Activated CD8-positive, alpha-beta memory T cell treated with anti-CD3 and anti-CD28 coated beads for 4 hours (primary cell): ENCODE measurements around the gene PHC2.

ENCODE experiments used
- DNase-seq, 2 donors: peaks; one replicate each; pipeline ENCODE4 v3.0.0-alpha.2; 2020; ENCODE audit warnings: low read depth in 2 of 2

Gene PHC2

DNA sequence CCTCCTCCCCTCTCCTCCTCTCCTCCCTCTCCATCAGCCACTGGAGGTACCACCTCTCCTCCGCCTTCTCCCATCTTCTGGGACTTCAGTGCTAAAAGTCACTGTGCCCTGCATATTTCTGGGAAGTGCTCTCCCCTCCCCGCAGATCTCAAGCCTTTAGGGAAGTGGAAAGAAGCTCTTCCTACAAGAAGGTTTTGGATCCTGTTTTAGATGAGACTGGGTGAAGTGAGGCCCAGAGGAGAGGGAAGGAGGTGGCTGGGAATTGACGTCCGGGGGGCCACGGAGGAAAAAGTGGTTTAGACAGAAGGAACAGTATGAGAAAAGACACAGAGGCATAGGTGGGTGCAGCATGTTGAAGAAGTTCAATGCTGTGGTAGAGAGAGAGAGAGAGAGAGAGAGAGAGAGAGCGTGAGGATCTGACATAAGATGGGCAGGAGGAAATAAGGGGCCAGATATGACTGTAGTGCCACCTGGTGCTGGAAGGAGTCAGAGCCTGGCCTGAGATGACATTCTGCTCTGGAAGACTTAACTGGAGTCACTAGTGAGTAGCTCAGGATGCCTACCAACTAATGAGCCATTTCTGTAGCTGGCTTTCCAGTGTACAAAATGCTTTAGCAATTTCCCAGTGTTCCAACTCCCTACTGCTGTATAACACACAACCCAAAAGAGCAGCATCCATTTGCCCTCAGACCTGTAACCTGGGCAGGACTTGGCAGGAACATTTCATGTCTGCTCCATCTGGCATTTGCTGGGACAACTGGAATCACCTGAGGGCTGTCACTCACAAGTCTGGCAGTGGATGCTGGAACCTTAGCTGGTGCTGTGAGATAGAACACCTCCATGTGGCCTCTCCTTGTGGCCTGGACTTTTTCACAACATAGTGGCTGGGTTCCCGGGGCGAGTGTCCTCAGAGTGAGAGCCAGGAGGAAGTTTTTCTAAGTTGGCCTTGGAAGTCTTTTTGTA is 24.9 kb upstream of the PHC2 start:
- DNase-seq, result no peak

DNA sequence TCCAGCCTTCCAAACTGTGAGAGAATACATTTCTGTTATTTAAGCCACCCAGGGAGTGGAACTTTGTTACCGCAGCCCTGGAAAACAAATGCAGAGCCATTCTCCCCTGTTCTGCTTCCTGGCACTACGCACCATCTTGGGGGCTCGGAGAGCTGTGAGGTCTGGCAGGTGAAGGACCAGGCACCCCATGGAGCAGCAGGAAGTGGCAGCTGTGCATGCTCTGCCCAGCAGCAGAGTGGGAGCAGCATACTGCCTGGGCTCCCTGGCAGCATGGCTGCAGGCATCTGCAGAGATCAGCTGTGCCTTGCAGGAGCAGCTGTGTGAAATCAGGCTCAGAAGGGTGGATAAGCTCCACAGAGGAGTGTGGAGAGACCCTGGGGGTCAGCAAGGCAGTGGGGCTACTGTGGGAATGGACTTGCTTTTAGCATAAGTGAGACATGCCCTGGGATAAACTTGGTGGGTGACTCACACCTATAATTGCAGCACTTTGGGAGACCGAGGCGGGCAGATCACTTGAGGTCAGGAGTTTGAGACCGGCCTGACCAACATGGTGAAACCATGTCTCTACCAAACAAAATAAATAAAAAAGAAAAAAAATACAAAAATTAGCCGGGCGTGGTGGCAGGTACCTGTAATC is 23.9 kb upstream of the PHC2 start:
- no peak for DNase-seq

DNA sequence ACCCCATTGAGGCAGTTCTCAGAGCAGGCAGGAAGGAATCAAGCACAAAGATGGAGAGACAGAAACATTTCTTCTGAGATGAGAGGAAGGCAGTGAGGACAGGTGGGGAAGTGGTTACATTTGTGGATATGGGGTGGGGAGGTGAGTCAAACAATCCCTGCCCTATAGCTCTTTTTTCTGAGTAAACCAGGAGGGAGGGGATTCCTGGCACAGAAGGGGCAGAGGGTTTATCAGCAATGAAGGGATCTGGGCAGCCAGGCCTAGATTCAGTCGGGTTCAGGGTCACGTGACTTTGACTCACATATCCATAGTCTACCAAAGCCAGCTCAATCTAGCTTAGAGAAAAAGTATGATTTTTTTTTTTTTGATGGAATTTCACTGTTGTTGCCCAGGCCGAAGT is 15.7 kb upstream of the PHC2 start:
- no peak for DNase-seq

DNA sequence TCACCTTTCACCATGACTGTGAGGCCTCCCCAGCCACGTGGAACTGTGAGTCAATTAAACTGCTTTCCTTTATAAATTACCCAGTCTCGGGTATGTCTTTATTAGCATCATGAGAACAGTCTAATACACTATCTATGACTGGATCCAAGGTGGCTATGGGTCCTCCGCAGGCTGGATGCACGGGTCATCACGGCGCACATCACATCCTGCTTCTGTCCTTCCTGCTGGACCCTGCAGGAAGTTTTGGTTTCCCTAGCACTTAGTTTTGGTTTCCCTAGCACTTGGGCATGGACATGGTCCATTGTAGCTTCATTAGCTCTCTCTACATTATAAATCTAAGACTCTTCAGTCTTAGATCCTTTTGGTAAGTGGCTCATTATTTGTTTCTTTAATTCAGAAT is 14.2 kb upstream of the PHC2 start:
- no peak for DNase-seq

- DNase-seq, result no peak
These were observed 12.8 kb upstream of the PHC2 start for GRCh38 chr1:33443705-33444180.

- no peak for DNase-seq
These were observed 12.3 kb upstream of the PHC2 start for GRCh38 chr1:33443080-33443704.

DNA sequence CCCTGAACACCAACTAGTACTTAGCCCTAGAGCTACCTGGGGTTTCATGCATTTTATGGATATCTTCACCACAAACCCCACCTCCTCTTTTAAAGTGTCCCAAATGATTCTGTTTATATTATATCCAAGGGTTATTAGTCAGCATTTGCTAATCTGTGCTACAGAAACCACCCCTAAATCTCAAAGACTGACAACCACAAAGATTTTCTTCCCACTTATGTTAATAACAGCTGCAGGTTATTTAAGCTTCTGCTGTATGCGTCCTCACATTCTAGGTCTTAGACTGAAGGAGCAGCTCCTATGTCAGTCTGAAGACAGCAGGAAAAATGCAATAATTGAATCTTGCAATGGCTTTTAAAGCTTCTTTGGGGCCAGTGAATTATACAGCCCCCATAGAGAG is 11.2 kb upstream of the PHC2 start:
- no peak for DNase-seq

GRCh38 chr1:33441088-33441745 is 10.3 kb upstream of the PHC2 start:
- no peak for DNase-seq

GRCh38 chr1:33439662-33440061 is 8.8 kb upstream of the PHC2 start:
- no peak for DNase-seq

- DNase-seq, result no peak
These were observed 7.7 kb upstream of the PHC2 start for GRCh38 chr1:33438364-33439160.

DNA sequence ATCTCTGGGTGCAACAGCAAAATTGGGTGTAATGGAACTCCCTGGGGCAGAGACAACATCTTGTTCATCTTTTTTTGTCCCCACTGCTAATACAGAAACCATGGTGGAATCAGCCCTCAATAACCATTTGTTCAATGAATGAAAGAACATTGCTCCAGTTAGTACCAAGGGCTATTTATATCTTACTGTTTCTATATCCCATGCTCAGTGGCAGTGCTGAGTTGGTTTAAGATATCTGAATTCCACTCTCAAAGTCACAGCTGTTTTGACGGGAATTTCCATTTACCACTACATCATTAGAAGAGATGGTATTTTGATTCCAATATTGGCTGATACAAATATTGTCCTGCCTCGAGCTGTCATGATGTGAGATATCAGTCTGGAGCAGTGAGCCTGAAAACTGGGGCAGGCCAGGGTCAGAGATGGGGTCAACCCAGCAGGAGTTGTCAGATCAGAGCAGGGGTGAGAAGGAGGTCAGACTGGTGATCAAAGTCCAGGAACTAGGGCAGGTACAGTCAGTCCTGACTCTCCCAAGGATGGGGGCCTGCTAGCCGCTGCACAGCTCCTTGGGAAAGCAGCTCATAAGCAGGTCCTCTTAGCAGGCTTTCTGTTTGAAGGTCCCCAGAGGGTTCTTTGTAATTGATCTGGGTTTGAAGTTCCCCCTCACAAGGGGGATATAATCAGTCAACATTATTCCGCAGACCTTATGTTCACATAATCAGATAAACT is 5.8 kb upstream of the PHC2 start:
- DNase-seq, result no peak

GRCh38 chr1:33435096-33435820 is 4.4 kb upstream of the PHC2 start:
- no peak for DNase-seq

DNA sequence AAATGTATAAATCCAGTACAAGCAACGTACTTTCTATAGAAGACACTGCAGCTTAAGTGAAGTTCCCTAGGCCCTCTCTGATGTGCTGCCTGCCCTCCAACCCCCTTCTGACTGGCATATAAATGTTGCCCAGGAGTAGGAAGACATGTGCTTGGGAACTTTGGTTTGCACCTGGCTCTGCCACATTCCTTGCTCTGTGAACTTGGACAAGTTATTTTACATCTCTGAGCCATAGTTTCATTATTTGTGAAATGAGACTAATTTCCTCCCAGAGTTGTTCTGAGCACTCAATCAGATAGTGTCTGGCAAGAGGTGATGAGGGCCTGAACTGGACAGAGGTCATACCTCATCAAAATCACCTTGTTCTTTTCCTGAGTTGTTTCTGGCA is 3.5 kb upstream of the PHC2 start:
- DNase-seq, result no peak

DNA sequence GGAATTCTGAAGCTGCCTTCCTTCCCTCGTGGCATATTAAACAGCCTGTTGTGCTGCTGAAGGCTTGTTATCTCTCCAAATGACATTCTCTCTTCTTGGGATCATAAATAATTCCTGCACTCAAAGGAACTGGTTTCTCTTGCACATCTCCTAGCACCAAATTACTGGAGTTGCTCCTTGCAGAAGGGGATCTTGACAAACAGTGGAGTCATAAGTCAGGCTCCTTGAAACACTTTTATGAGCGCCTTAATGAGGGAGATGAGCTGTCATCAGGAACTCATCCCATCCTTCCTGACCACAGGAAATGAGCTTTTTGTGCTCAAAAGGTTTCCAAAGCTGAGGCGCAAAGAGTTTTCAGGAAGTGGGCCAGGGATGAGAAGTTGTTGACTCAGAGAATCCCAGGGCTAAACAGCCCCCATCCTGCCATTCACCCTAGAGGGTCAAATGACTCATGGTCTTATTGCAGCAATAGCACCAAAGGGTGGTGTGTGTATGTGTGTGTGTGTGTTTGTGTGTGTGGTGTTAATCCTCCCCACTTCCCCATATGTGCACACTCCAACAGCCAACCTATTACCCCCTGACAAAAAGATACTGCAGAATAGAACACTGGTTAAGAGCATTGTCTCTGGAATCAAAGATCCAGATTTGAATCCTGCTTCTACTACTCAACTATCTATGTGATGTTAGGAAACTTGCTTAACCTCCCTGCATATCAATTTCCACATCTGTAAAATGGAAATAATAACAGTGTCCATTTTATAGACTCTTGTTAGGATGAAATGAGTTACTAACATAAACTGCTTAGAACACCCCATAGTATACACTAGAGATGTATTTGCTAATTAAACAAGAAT is 2.8 kb upstream of the PHC2 start:
- DNase-seq, result no peak

DNA sequence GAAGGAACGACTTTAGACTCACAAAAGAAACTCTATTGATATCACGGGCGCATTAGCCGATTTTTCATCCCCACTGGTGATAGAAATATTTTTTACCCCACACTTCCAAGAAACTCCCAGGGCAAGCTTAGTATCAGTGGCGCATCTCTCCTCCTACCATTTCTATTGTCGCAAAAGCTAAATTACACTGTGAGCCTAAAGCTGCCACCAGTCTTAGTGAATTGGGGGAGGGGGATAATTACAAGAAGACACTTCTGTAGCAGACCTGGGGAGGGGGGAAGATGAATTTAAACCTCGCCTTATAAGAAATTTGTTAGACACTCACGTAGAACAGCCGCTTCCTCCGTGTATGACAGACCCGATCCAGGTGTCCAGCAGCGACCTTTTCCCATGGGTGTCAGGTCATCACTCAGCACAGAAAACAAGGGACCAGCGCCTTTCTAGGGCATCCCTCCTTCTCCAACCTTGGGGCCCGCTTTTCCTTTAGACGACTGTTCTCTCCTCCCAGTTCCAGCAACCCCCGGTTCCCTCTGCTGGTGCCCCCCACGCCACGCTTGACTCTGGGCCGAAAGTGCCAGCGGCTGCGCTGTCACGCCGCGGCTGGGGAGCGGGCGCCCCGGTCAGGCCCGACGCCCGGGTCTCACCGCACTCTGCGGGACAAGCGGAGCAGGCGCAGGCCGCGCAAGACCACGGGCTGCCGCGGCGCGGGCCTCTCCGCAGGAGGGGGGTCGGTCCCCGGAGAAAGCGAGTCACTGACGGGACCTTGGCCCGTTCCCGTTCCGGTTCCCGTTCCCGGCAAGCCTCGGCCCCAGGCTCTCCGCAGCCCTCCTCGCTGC is 821 bp downstream of the PHC2 start:
- DNase-seq, result no peak

GRCh38 chr1:33429332-33429731 is 1.6 kb downstream of the PHC2 start:
- DNase-seq, result no peak

DNA sequence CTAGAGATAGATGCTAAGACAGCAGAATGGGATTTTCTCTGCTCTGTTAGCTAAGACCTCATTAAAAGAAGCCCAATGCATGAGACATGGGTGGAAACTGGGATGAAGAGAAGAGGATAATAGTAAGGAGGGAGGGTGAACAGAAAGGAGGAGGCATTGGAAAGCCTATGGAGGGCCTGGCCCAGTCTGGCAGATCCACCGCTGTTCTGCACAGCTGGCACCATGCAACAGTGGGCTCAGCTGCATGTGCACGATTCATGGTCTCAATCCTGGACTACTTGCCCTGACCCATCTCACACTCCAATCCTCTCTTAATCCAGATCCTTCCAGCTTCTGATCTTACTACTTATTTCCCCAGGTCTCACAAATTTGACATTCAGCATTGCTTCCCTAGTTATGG is 2.2 kb downstream of the PHC2 start:
- no peak for DNase-seq

DNA sequence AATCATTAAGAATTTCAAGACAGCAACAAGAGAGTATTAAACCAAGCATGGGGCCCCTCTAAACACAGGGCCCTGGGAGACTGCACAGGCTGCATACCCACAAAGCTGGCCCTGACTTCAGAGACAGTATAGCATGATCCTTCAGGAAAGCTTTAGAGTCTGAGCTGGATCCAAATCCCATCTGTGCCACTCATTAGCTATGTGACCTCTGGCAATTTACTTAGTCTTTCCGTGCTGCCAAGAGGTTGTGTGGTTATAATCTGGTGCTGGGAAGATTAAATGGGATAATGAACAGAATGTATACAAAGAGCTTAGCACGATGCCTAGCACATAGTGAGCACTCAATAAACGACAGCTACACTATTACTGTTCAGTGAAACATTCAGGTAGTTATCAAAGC is 4.0 kb downstream of the PHC2 start:
- no peak for DNase-seq
